ENCODE measurements around the gene C1QTNF9B.

- TF ChIP-seq CTCF (conservative IDR thresholded peaks at IDR 0.05; ENCODE audit: low read depth, low read length) (peak; percentile 64), EZH2 (IDR thresholded peaks at IDR 0.05; ENCODE audit: low read length, unreplicated experiment) (no peak), EZH2phosphoT487 (IDR thresholded peaks at IDR 0.05; ENCODE audit: borderline replicate concordance, low read length) (no peak)
Measured at GRCh38 chr13:23876265-23876664, 21.0 kb downstream of the C1QTNF9B start.

Data from PC-3 (cell line).